Stomach (tissue), 9 donors: ENCODE data around the gene HNRNPM. TPM values are rescaled to one million over a fixed set of nuclear protein-coding genes. Genes with fewer than 3 reads are reported as not detected.

Experiments
- DNase-seq, 2 donors: peaks; one replicate each; pipeline versions ENCODE4 v3.0.0 to v3.0.0-alpha.2; 2013 to 2019
- H3K27ac ChIP-seq, 5 donors: fragments of 200-600 bp in 4 of 5; sonication (generic) in 4 of 5; one replicate each; pipeline ENCODE4 v1.5.1; 2013 to 2019; ENCODE audit warnings: mild to moderate bottlenecking in 1 of 5, moderate library complexity in 1 of 5
- H3K27me3 ChIP-seq, 3 donors: fragments of 200-600 bp; sonication (generic); one replicate each; pipeline ENCODE4 v1.5.1; 2017 to 2019; ENCODE audit warnings: mixed run types in 1 of 3
- H3K36me3 ChIP-seq, 4 donors: fragments of 200-600 bp; sonication (generic); 1 replicate in 3 of 4; 2 replicates in 1 of 4; pipeline ENCODE4 v1.5.1; 2016 to 2019
- H3K4me1 ChIP-seq, 4 donors: fragments of 200-600 bp; sonication (generic); one replicate each; pipeline ENCODE4 v1.5.1; 2016 to 2019
- H3K4me3 ChIP-seq, 4 donors: fragments of 200-600 bp; sonication (generic) in 3 of 4; one replicate each; pipeline ENCODE4 v1.5.1; 2016 to 2019; ENCODE audit warnings: mild to moderate bottlenecking in 1 of 4
- H3K9me3 ChIP-seq, 4 donors: fragments of 200-600 bp; sonication (generic); one replicate each; pipeline ENCODE4 v1.5.1; 2016 to 2019
- EP300 ChIP-seq: sonication (generic); formaldehyde crosslinking; IDR thresholded peaks from one replicate; pipeline ENCODE4 v1.6.1; 2017; ENCODE audit warnings: antibody characterized with exemption
- POLR2A ChIP-seq, 4 donors: fragments of 450-650 bp; IDR thresholded peaks; one replicate each; pipeline ENCODE4 v1.6.1; 2016; ENCODE audit warnings: antibody characterized with exemption in 4 of 4, control low read depth in 2 of 4, mild to moderate bottlenecking in 1 of 4, moderate library complexity in 1 of 4
- POLR2AphosphoS5 ChIP-seq, 3 donors: sonication (generic); formaldehyde crosslinking; IDR thresholded peaks; one replicate each; pipeline ENCODE4 v1.6.1; 2016; ENCODE audit warnings: antibody characterized with exemption in 3 of 3
- WGBS, 5 donors: extraction: QIAGEN DNeasy Blood & Tissue Kit in 3 of 5; methylation state at CpG; one replicate each; pipeline versions ENCODE4 v1.1.5 to v1.1.7; 2013 to 2018; 5-methylcytosine and 5-hydroxymethylcytosine counted together
- intact Hi-C: fragments of 100-400 bp; cut with DNase I; formaldehyde crosslinking; loops from one replicate; pipeline ENCODE4 v1.15.1; 2023; ENCODE audit warnings: low total_unique reads
- polyA plus RNA-seq, 3 donors: library from polyadenylated mRNA; stranded (reverse); fragments of 200-250 nt; gene quantifications; one replicate each; pipeline ENCODE4 v1.2.3, GENCODE V29; 2013
- total RNA-seq, 5 donors: library from RNA; depleted of rRNA; stranded (reverse); fragments of >200 nt; gene quantifications; one replicate each; pipeline versions ENCODE4 v1.1.0 to v1.2.3, GENCODE V29; 2014 to 2016
- TF ChIP-seq, protein P1 (sequence below), 7 experiments: fragments of 450-650 bp in 4 of 7; fragments of 200-600 bp in 3 of 7; sonication (generic) in 3 of 7; IDR thresholded peaks; one replicate each; pipeline ENCODE4 v1.5.1; 2016 to 2019; ENCODE audit warnings: antibody characterized with exemption in 7 of 7, control low read depth in 2 of 7, mild to moderate bottlenecking in 1 of 7
- donor health status: healthy with polysubstance abuse.
- donor health status: Bipolar disorder and iron deficiency.
- donor health status: healthy.

The HNRNPM gene
- total and polyA plus RNA-seq, 8 donors: 54.3 to 664 (median 98.3) TPM

DNA sequence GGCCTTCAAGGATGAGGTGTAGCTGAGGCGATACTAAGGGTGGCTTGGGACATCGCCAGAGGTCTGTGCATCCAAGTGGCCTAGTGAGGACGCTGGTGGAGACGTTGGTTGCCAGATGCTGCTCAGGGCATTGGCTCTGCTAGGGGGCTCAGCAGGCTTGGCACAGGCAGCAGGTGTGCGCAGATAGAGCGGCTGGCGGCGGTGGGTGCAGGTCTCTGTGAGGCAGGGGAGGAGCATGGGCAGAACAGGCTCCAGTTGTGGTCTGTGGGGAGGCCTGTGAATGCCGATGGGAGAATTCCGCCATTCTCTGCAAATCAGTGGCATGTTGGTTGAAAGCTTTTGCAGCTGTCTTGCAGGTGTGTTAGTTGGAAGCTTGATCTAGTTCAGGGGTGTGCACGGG, 36.4 kb downstream of the HNRNPM start:
- TF ChIP-seq POLR2AphosphoS5 (IDR thresholded peaks at IDR 0.05) (no peak), EP300 (no peak), POLR2A (IDR thresholded peaks at IDR 0.05) (no peak)
- TF ChIP-seq, protein P1, sequence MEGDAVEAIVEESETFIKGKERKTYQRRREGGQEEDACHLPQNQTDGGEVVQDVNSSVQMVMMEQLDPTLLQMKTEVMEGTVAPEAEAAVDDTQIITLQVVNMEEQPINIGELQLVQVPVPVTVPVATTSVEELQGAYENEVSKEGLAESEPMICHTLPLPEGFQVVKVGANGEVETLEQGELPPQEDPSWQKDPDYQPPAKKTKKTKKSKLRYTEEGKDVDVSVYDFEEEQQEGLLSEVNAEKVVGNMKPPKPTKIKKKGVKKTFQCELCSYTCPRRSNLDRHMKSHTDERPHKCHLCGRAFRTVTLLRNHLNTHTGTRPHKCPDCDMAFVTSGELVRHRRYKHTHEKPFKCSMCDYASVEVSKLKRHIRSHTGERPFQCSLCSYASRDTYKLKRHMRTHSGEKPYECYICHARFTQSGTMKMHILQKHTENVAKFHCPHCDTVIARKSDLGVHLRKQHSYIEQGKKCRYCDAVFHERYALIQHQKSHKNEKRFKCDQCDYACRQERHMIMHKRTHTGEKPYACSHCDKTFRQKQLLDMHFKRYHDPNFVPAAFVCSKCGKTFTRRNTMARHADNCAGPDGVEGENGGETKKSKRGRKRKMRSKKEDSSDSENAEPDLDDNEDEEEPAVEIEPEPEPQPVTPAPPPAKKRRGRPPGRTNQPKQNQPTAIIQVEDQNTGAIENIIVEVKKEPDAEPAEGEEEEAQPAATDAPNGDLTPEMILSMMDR (IDR thresholded peaks at IDR 0.05): no peak
- Histone ChIP-seq H3K4me1 (peaks cover 11 to 82% (median 43%) of the 10 kb centered on the region in 4 donors), H3K4me3 (no peak overlapping the region), H3K27me3 (no peaks in the 10 kb centered on the region), H3K9me3 (no peaks in the 10 kb centered on the region), H3K36me3 (peaks cover 45 to 97% (median 92%) of the 10 kb centered on the region in 4 donors), H3K27ac (peak overlapping the region in 3 of 5 donors; percentile 7 to 46 (median 16))
- DNase-seq: no peak
- 56 to 79% (median 70%) methylated on average over 11 of the region's 11 CpGs for WGBS, 5 donors
- intact Hi-C loops: no loop called here

DNA sequence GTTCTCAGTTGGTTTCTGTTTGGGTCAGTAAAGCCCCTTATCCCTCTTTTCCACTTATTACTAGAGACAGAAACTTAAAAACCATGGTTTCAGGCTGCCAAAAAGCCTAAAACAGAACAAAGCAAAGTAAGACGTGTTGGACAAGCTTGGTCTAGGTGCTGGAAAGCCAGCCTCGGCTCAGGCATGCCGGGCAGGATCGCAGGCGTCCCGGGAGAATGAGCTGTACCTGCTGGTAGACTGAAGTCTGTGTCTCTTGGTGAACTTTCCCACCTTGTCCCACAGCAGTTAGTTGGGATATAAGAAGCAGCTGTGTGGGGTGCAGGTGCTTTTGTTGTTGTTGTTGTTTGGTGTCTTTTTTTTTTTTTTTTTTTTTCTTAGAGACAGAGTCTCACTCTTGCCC, 36.8 kb downstream of the HNRNPM start:
- H3K36me3 ChIP-seq: peaks cover 45 to 97% (median 92%) of the 10 kb centered on the region in 4 donors
- no peak overlapping the region for H3K4me3 ChIP-seq
- H3K27ac ChIP-seq: peak overlapping the region in 1 of 5 donors; percentile 46
- no peaks in the 10 kb centered on the region for H3K27me3 ChIP-seq
- intact Hi-C loops: no loop called here
- no peak for DNase-seq
- no peaks in the 10 kb centered on the region for H3K9me3 ChIP-seq
- TF ChIP-seq, protein P1 (IDR thresholded peaks at IDR 0.05): no peak
- TF ChIP-seq POLR2A (IDR thresholded peaks at IDR 0.05) (no peak), EP300 (no peak), POLR2AphosphoS5 (IDR thresholded peaks at IDR 0.05) (no peak)
- 60 to 78% (median 72%) methylated on average over 6 of the region's 6 CpGs for WGBS, 5 donors
- H3K4me1 ChIP-seq: peaks cover 11 to 82% (median 42%) of the 10 kb centered on the region in 4 donors

DNA sequence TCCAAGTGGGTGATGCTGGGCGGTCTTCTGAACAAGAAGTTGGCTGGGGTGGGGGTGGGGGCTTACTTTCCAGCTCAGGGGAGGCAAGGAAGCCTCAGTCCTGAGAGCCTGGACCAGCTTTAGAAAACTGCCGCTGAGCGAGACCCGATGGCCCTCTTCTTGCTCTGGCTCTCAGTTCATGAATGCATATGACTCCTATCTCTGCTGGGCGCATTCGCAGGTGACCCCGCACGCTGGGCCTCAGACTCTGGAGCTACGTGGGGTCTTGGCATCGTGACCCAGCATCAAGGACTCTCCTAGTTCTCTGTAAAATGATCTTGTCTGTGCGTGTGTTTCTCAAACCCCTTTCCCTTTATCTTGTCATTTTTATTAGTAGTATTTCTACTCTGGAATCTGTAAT, 37.9 kb downstream of the HNRNPM start:
- Histone ChIP-seq H3K27me3 (no peaks in the 10 kb centered on the region), H3K27ac (no peak overlapping the region), H3K9me3 (no peaks in the 10 kb centered on the region), H3K36me3 (peaks cover 48 to 97% (median 92%) of the 10 kb centered on the region in 4 donors), H3K4me1 (peaks cover 11 to 91% (median 40%) of the 10 kb centered on the region in 4 donors), H3K4me3 (no peak overlapping the region)
- no peak for TF ChIP-seq POLR2AphosphoS5 (IDR thresholded peaks at IDR 0.05)
- no peak for TF ChIP-seq POLR2A (IDR thresholded peaks at IDR 0.05)
- no peak for TF ChIP-seq EP300
- WGBS, 5 donors: 89 to 95% (median 93%) methylated on average over 11 of the region's 11 CpGs
- DNase-seq: no peak
- intact Hi-C loops: no loop called here

DNA sequence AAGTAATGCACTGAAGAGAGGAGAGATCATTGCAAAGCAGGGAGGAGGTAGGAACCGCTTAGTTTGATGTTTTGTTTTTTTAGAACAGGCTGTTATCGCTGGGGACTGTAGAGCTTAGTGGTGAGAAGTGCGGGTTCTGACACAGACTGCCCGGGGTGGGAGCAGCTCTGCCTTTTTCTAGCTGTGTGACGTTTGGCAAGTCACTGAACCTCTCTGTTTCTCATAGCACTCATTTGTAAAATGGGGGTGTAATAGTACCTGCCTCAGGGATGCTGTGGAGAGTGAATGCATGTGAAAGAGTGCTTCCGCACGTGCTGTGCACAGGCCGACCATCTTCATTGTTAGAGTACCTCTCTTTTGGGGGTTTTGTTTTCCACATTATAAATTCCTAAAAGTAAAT, 38.4 kb downstream of the HNRNPM start:
- 84 to 90% (median 88%) methylated on average over 8 of the region's 8 CpGs for WGBS, 5 donors
- no peaks in the 10 kb centered on the region for H3K9me3 ChIP-seq
- no peak for TF ChIP-seq POLR2A (IDR thresholded peaks at IDR 0.05)
- no peak for TF ChIP-seq EP300
- TF ChIP-seq, protein P1 (IDR thresholded peaks at IDR 0.05): no peak
- no peak for TF ChIP-seq POLR2AphosphoS5 (IDR thresholded peaks at IDR 0.05)
- H3K4me3 ChIP-seq: no peak overlapping the region
- no peak for DNase-seq
- H3K36me3 ChIP-seq: peaks cover 49 to 97% (median 92%) of the 10 kb centered on the region in 4 donors
- no peak overlapping the region for H3K27ac ChIP-seq
- intact Hi-C loops: no loop called here
- no peaks in the 10 kb centered on the region for H3K27me3 ChIP-seq
- peaks cover 11 to 91% (median 38%) of the 10 kb centered on the region in 4 donors for H3K4me1 ChIP-seq

DNA sequence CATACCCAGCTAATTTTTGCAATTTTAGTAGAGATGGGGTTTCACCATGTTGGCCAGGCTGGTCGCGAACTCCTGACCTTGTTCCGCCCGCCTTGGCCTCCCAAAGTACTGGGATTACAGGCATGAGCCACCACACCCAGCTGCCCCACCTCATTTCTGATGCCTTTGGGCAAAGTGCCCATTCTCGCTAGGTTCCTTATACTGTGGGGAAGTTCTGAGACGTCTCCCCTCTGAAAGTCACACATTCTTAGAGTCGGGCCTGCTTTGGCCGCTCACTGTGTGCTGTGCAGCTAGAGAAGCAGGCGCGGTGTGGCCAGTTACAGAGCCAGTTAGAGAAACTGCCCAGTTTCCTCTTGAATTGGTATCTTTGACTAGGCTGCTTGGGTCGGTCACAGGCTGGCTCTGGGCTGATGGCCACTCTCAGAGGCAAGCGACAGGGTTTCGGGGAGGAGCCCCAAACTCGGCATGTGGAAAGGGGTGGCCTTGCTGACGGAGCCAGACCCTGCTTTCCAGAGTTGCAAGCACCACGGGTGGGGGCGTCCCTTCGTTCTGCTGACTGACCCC, 39.6 kb downstream of the HNRNPM start:
- DNase-seq: peak in 1 of 2 donors; percentile 48
- Histone ChIP-seq H3K4me3 (no peak overlapping the region), H3K4me1 (peaks cover 11 to 93% (median 33%) of the 10 kb centered on the region in 4 donors), H3K9me3 (no peaks in the 10 kb centered on the region), H3K36me3 (peaks cover 50 to 97% (median 92%) of the 10 kb centered on the region in 4 donors), H3K27me3 (no peaks in the 10 kb centered on the region), H3K27ac (peak overlapping the region in 1 of 5 donors; percentile 34)
- intact Hi-C loops: no loop called here
- TF ChIP-seq POLR2AphosphoS5 (IDR thresholded peaks at IDR 0.05) (no peak), EP300 (no peak), POLR2A (IDR thresholded peaks at IDR 0.05) (no peak)
- TF ChIP-seq, protein P1 (IDR thresholded peaks at IDR 0.05): no peak
- 80 to 86% (median 82%) methylated on average over 18 of the region's 18 CpGs for WGBS, 5 donors
